HepG2 (cell line): ENCODE results near the gene HAPLN2. TPM values are rescaled to one million over a fixed set of nuclear protein-coding genes. Genes with fewer than 3 reads are reported as not detected.

Experiments used
- BHLHE40 ChIP-seq: IDR thresholded peaks from 2 replicates; pipeline ENCODE4 v1.6.1; 2011; ENCODE audit warnings: low read length, improper control_type of control experiment
- BRD4 ChIP-seq: sonication (generic); formaldehyde crosslinking; IDR thresholded peaks from 2 replicates; pipeline ENCODE4 v1.4.0; 2020; ENCODE audit warnings: missing genetic modification reagents
- GPBP1L1 ChIP-seq: sonication (generic); formaldehyde crosslinking; IDR thresholded peaks from 2 replicates; pipeline ENCODE4 v1.5.0; 2020; ENCODE audit warnings: mild to moderate bottlenecking, missing genetic modification reagents
- HCFC1 ChIP-seq: fragments of 150-350 bp; IDR thresholded peaks from 2 replicates; pipeline ENCODE4 v1.6.1; 2014; ENCODE audit warnings: low read depth, low read length
- ISL2 ChIP-seq: sonication (generic); formaldehyde crosslinking; IDR thresholded peaks from 2 replicates; pipeline ENCODE4 v1.5.0; 2020; ENCODE audit warnings: missing genetic modification reagents
- KDM3A ChIP-seq: IDR thresholded peaks from 2 replicates; pipeline ENCODE4 v1.6.1; 2018; ENCODE audit warnings: low read depth, missing compliant biosample characterization
- KLF16 ChIP-seq, 2 experiments: sonication (generic) in 1 of 2; formaldehyde crosslinking in 1 of 2; IDR thresholded peaks; 2 replicates each; pipeline versions ENCODE4 v1.6.1 to v1.8.0; 2016 to 2023; ENCODE audit warnings: missing genetic modification reagents in 2 of 2, missing compliant biosample characterization in 1 of 2
- MBNL3 ChIP-seq: fragments of 250-450 bp; sonication (Bioruptor Pico); conservative IDR thresholded peaks from 2 replicates; pipeline ENCODE4 v1.8.0; 2022; ENCODE audit warnings: mild to moderate bottlenecking, inconsistent platforms
- MZF1 ChIP-seq: sonication (generic); formaldehyde crosslinking; IDR thresholded peaks from 2 replicates; pipeline ENCODE4 v1.8.1; 2023; ENCODE audit warnings: mild to moderate bottlenecking, missing genetic modification reagents, borderline replicate concordance
- POLR2AphosphoS2 ChIP-seq: IDR thresholded peaks from 2 replicates; pipeline ENCODE4 v1.6.1; 2011; ENCODE audit warnings: low read depth, low read length, improper control_type of control experiment
- SIN3A ChIP-seq: IDR thresholded peaks from 2 replicates; pipeline ENCODE4 v1.6.1; 2011; ENCODE audit warnings: low read depth, mild to moderate bottlenecking, control low read depth, low read length, borderline replicate concordance
- TARDBP ChIP-seq: sonication (generic); formaldehyde crosslinking; IDR thresholded peaks from 2 replicates; pipeline ENCODE4 v1.8.0; 2022; ENCODE audit warnings: mild to moderate bottlenecking, missing genetic modification reagents
- TFAP4 ChIP-seq: sonication (generic); IDR thresholded peaks from 2 replicates; pipeline ENCODE4 v1.6.1; 2016; ENCODE audit warnings: low read depth, borderline replicate concordance
- THYN1 ChIP-seq: sonication (generic); formaldehyde crosslinking; IDR thresholded peaks from 2 replicates; pipeline ENCODE4 v1.8.1; 2023; ENCODE audit warnings: low read depth, mild to moderate bottlenecking, moderate library complexity, missing genetic modification reagents, borderline replicate concordance
- TP53 ChIP-seq: sonication (generic); formaldehyde crosslinking; conservative IDR thresholded peaks from 2 replicates; pipeline ENCODE4 v1.4.0; 2020; ENCODE audit warnings: missing genetic modification reagents
- ZBTB25 ChIP-seq: IDR thresholded peaks from 2 replicates; pipeline ENCODE4 v1.6.1; 2018; ENCODE audit warnings: missing genetic modification reagents
- ZNF138 ChIP-seq: sonication (generic); formaldehyde crosslinking; IDR thresholded peaks from 2 replicates; pipeline ENCODE4 v1.5.0; 2020; ENCODE audit warnings: mild to moderate bottlenecking, low read depth, missing genetic modification reagents
- ZNF335 ChIP-seq: sonication (generic); formaldehyde crosslinking; IDR thresholded peaks from 2 replicates; pipeline ENCODE4 v1.4.0; 2020; ENCODE audit warnings: missing genetic modification reagents
- ZNF503 ChIP-seq: sonication (generic); formaldehyde crosslinking; IDR thresholded peaks from 2 replicates; pipeline ENCODE4 v1.4.0; 2020; ENCODE audit warnings: missing genetic modification reagents
- ZNF512B ChIP-seq: sonication (generic); formaldehyde crosslinking; IDR thresholded peaks from 2 replicates; pipeline ENCODE4 v1.5.1; 2020; ENCODE audit warnings: missing genetic modification reagents, mild to moderate bottlenecking, borderline replicate concordance
- ZNF614 ChIP-seq: IDR thresholded peaks from 2 replicates; pipeline ENCODE4 v1.6.1; 2018; ENCODE audit warnings: missing biosample characterization, missing genetic modification reagents, inconsistent platforms, borderline replicate concordance
- ZSCAN31 ChIP-seq: sonication (generic); formaldehyde crosslinking; IDR thresholded peaks from 2 replicates; pipeline ENCODE4 v1.5.0; 2020; ENCODE audit warnings: low read depth, mild to moderate bottlenecking, missing genetic modification reagents
- polyA plus RNA-seq, 8 experiments: library from polyadenylated mRNA; depleted of rRNA in 3 of 8; stranded (reverse) in 7 of 8; unstranded in 1 of 8; fragments of >200 nt; fragmentation: Illumina TruSeq in 4 of 8; extraction: Trizol in 4 of 8; gene quantifications; 2 replicates each; pipeline versions ENCODE4 v1.2.1 to v1.2.3, GENCODE V29; 2011 to 2016; ENCODE audit warnings: low read depth in 4 of 8, missing spikeins in 1 of 8, mixed read lengths in 1 of 8; ENCODE audit not compliant: insufficient read depth in 1 of 8
- total RNA-seq, 5 experiments: library from RNA; depleted of rRNA; stranded (reverse); fragments of >200 nt; fragmentation: Illumina TruSeq; extraction: Trizol; gene quantifications; 2 replicates each; pipeline ENCODE4 v1.2.3, GENCODE V29; 2016; ENCODE audit warnings: low read depth in 1 of 5

HAPLN2 gene
- total and polyA plus RNA-seq, 2 of the 13 experiments (the other 11 are each of a cell fraction or from before 2014, with no cell fraction given) = not detected

GRCh38 chr1:156571919-156572662 is 47.1 kb upstream of the HAPLN2 start, which contains the start of gene IQGAP3 (continued):
- TF ChIP-seq ISL2 (CRISPR knock-in tag) (0 out of 2 replicates have a peak, but pooled peaks have one; percentile 41), HCFC1 (peak; percentile 93), POLR2AphosphoS2 (no peak), THYN1 (CRISPR knock-in tag) (no peak), ZNF138 (CRISPR knock-in tag) (no peak), SIN3A (peak; percentile 98), MZF1 (CRISPR knock-in tag) (no peak), KLF16 (CRISPR knock-in tag; IDR thresholded peaks at IDR 0.05) (peak in 1 of 2 experiments; percentile 92; a peak in 2 of 4 replicates), ZSCAN31 (CRISPR knock-in tag) (0 out of 2 replicates have a peak, but pooled peaks have one; percentile 26), ZNF503 (CRISPR knock-in tag) (no peak), ZNF335 (CRISPR knock-in tag) (0 out of 2 replicates have a peak, but pooled peaks have one; percentile 24), BHLHE40 (no peak), KDM3A (peak; percentile 63; the same call in 1 of the 2 replicates), TFAP4 (peak; percentile 40; the same call in 1 of the 2 replicates), BRD4 (no peak), TP53 (no peak), GPBP1L1 (CRISPR knock-in tag) (no peak), ZBTB25 (CRISPR knock-in tag) (no peak), ZNF614 (CRISPR knock-in tag) (no peak), ZNF512B (CRISPR knock-in tag) (no peak), MBNL3 (CRISPR knock-in tag) (no peak), TARDBP (CRISPR knock-in tag) (peak; percentile 56; the same call in 1 of the 2 replicates)
